Heart left ventricle (tissue), 16 donors: Measurements from ENCODE around the gene TFPI2. TPM values are rescaled to one million over a fixed set of nuclear protein-coding genes. Genes with fewer than 3 reads are reported as not detected.
A peak's percentile ranks its signal among the peaks of the same experiment; 100 is the strongest.

Experiments used
- ATAC-seq, 4 donors: fragments of 200-7000 bp; cut with Tn5 transposase; one replicate each; pipeline ENCODE4 v1.9.1; 2020 to 2022; ENCODE audit warnings: moderate library complexity in 4 of 4, mild to moderate bottlenecking in 3 of 4, moderate number of reproducible peaks in 1 of 4
- DNase-seq, 5 donors: peaks; one replicate each; pipeline ENCODE4 v3.0.0-alpha.2; 2020
- H3K27ac ChIP-seq, 12 donors: fragments of 200-600 bp; sonication (generic) in 4 of 12; one replicate each; pipeline versions ENCODE4 v1.5.0 to v1.8.0; 2016 to 2022; ENCODE audit warnings: mild to moderate bottlenecking in 2 of 12
- H3K27me3 ChIP-seq, 9 donors: fragments of 200-600 bp; sonication (generic) in 2 of 9; one replicate each; pipeline versions ENCODE4 v1.5.1 to v1.8.0; 2016 to 2022; ENCODE audit warnings: mild to moderate bottlenecking in 3 of 9
- H3K36me3 ChIP-seq, 9 donors: fragments of 200-600 bp; sonication (generic) in 2 of 9; one replicate each; pipeline versions ENCODE4 v1.5.0 to v1.8.0; 2018 to 2022; ENCODE audit warnings: mild to moderate bottlenecking in 2 of 9
- H3K4me1 ChIP-seq, 12 donors: fragments of 200-600 bp; sonication (generic) in 4 of 12; one replicate each; pipeline versions ENCODE4 v1.5.0 to v1.8.0; 2016 to 2022; ENCODE audit warnings: mild to moderate bottlenecking in 3 of 12
- H3K4me3 ChIP-seq, 12 donors: fragments of 200-600 bp; sonication (generic) in 4 of 12; one replicate each; pipeline versions ENCODE4 v1.5.0 to v1.8.0; 2017 to 2022; ENCODE audit warnings: mild to moderate bottlenecking in 9 of 12, moderate library complexity in 4 of 12
- H3K9me3 ChIP-seq, 12 donors: fragments of 200-600 bp; sonication (generic) in 4 of 12; one replicate each; pipeline versions ENCODE4 v1.5.0 to v1.8.0; 2016 to 2022; ENCODE audit warnings: mild to moderate bottlenecking in 1 of 12
- CTCF ChIP-seq, 12 donors: fragments of 200-600 bp; sonication (generic) in 4 of 12; IDR thresholded peaks; one replicate each; pipeline versions ENCODE4 v1.5.0 to v1.8.0; 2018 to 2022; ENCODE audit warnings: antibody characterized with exemption in 12 of 12, mild to moderate bottlenecking in 5 of 12
- POLR2A ChIP-seq, 2 donors: fragments of 450-650 bp; IDR thresholded peaks; one replicate each; pipeline ENCODE4 v1.6.1; 2017; ENCODE audit warnings: antibody characterized with exemption in 2 of 2, mild to moderate bottlenecking in 2 of 2, moderate library complexity in 2 of 2
- WGBS, 4 donors: extraction: QIAGEN DNeasy Blood & Tissue Kit in 2 of 4; methylation state at CpG; one replicate each; pipeline versions ENCODE4 v1.1.5 to v1.1.7; 2013 to 2018; 5-methylcytosine and 5-hydroxymethylcytosine counted together
- intact Hi-C, 10 donors: fragments of 100-400 bp; cut with DNase I; formaldehyde crosslinking; loops; one replicate each; pipeline versions ENCODE4 v1.11.1 to v1.14.2; 2022
- polyA plus RNA-seq, 2 donors: library from polyadenylated mRNA; stranded (reverse); fragments of 200-250 nt; gene quantifications; one replicate each; pipeline ENCODE4 v1.2.3, GENCODE V29; 2013
- total RNA-seq, 9 donors: library from RNA; depleted of rRNA in 2 of 9; stranded (reverse); fragments of >200 nt in 2 of 9; fragmentation: NEBNext Ultra II Directional in 3 of 9; extraction: Animal tissue kit (Norgen Biotek cat#: 25700) in 3 of 9; gene quantifications; one replicate each; pipeline versions ENCODE4 v1.1.0 to v1.2.4, GENCODE V29; 2016 to 2023
- donor health status: ischemic (EF 13 %, LVEDD 7.1; RV severe dilation, severe dysfunction).
- donor health status: healthy with polysubstance abuse.
- donor health status: DM: no; HTN: yes; CAD: no.
- donor health status: DM: no; HTN: no; CAD: no.
- donor health status: ischemic (EF 25% LVEDD 6.9; RV normal size, moderate dysfunction).
- donor health status: ischemic (EF 25% LVEDD 5.7; RV mildly dilated, moderate dysfunction).
- donor health status: healthy.
- donor health status: DM: yes; HTN: yes; CAD: no.
- donor health status: ischemic (EF 35%, LVEDD 5.7; RV mildly dilated, moderate dysfunction).
- donor health status: nonischemic (EF 11% LVEDD 7.7; RV severe dilation, severe dysfunction).
- donor health status: DM: yes; HTN: yes; CAD: no.
- donor health status: PGD.
- donor health status: ischemic (EF 29% LVEDD 5.4; RV normal size, mild dysfunction).
- donor health status: nonischemic (EF 23%, LVEDD 6.1; RV moderate dilation, normal function).

Gene TFPI2
- total and polyA plus RNA-seq, 11 donors = 0.92 to 26.8 (median 1.9) TPM

DNA sequence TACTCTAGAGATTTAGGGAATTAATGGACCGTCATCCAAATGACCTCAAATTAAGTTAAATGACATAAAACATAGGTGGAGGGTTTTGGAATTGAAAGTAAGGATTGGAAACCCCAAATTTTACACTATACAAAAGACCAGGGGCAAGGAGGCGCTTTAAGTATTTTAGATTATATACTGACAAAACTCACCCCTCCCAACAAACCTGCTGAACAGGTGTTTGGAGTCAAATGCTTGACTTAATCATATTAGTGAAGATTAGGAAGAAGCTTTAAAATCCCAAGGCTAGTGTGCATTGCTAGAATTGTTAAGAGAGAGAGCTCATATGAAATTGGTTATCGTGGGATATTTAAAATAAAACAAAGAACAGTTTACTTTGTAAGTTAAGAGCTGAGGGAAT, 15.7 kb upstream of the TFPI2 start, which contains the start of gene GNGT1:
Gene GNGT1, plus strand, starts transcription at position 301 of the 400 bp plus-strand sequence. CDS start 180 bp downstream, outside the sequence.
- 88 to 96% (median 92%) methylated on average over 3 of the region's 3 CpGs for WGBS, 4 donors
- H3K27me3 ChIP-seq = no peaks in the 10 kb centered on the region
- H3K27ac ChIP-seq = no peak within 1 kb of the TSS
- intact Hi-C loops = loop anchor here in 2 of 10 donors (10.0 kb wide), 3 partner anchors 99 to 319 kb away; partner anchors contain the start of gene BET1 (in 1 of the 2)
- no peak for ATAC-seq
- TF ChIP-seq CTCF (IDR thresholded peaks at IDR 0.05) (no peak), POLR2A (IDR thresholded peaks at IDR 0.05) (no peak)
- DNase-seq = no peak
- no peak within 1 kb of the TSS for H3K4me3 ChIP-seq
- H3K36me3 ChIP-seq = no peaks in the 10 kb centered on the region
- H3K9me3 ChIP-seq = no peaks in the 10 kb centered on the region
- peaks cover 0 to 16% (median 10%) of the 10 kb centered on the region in 12 donors for H3K4me1 ChIP-seq

- ATAC-seq = peak; percentile 42 to 60 (median 51)
- peak in 1 of 5 donors; percentile 28 for DNase-seq
- intact Hi-C loops = loop anchor here (2.0 to 10.0 kb wide), 8 partner anchors 99 to 322 kb away; partner anchors contain the start of gene BET1 (in 4 of the 10)
These were observed 12.3 kb upstream of the TFPI2 start for GRCh38 chr7:93902777-93903423.

GRCh38 chr7:93897680-93898079, 7.1 kb upstream of the TFPI2 start:
- H3K9me3 ChIP-seq = no peaks in the 10 kb centered on the region
- no peaks in the 10 kb centered on the region for H3K27me3 ChIP-seq
- no peak for ATAC-seq
- TF ChIP-seq CTCF (IDR thresholded peaks at IDR 0.05) = no peak
- TF ChIP-seq POLR2A (IDR thresholded peaks at IDR 0.05) = no peak
- H3K36me3 ChIP-seq = no peaks in the 10 kb centered on the region
- no peak for DNase-seq
- intact Hi-C loops = loop anchor here in 2 of 10 donors (5.0 to 10.0 kb wide), 2 partner anchors 287 to 325 kb away; no protein-coding TSS in a partner anchor
- H3K4me3 ChIP-seq = no peak overlapping the region
- no peak overlapping the region for H3K27ac ChIP-seq
- H3K4me1 ChIP-seq = peaks cover 0 to 14% (median 8%) of the 10 kb centered on the region in 12 donors
- WGBS, 4 donors = 60 to 68% (median 66%) methylated on average over 2 of the region's 2 CpGs

More at GRCh38 chr7:93902777-93903423, 12.3 kb upstream of the TFPI2 start:
- no peak overlapping the region for H3K27ac ChIP-seq
- H3K4me1 ChIP-seq = peaks cover 0 to 5% (median 0%) of the 10 kb centered on the region in 12 donors
- peak; percentile 62 to 90 (median 79) for TF ChIP-seq CTCF (IDR thresholded peaks at IDR 0.05)
- TF ChIP-seq POLR2A (IDR thresholded peaks at IDR 0.05) = no peak
- H3K4me3 ChIP-seq = no peak overlapping the region
- no peaks in the 10 kb centered on the region for H3K36me3 ChIP-seq
- H3K27me3 ChIP-seq = no peaks in the 10 kb centered on the region
- H3K9me3 ChIP-seq = no peaks in the 10 kb centered on the region
- 90 to 98% (median 94%) methylated on average over 1 of the region's 1 CpG for WGBS, 4 donors

DNA sequence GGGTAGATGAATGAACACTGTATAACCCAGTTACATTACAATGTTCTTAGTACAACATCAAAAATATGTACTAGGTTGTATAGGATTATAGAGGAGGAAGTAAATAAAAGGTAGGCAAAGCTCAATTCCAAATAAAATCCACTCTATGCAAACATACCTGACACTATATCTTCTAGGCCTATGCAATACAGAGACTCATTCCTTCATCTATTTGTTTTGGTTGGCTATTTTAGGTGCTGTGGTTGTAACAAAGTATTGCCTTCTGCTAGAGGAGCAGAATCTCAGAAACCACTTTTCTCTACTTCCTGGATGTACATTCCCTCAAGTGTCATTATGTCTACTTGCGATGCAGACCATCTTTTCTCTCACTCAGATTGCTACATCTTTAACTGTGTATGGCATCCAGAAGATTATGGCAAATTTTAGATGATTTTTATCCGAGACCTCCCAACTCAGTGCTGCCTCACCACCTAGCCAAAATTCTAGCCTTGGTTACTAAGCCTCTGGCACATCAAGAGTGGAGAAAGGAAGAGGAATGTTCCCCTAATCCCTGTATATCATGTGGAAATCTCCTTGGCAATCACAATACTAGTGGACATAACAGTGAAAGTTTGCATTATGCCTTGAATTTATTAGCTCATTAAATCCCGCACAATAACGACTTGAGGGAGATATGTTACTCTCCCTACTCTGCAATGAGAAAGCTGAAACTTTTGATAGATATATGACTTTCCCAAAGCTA, 5.5 kb upstream of the TFPI2 start:
- no peak for ATAC-seq
- no peak for DNase-seq
- 83 to 94% (median 91%) methylated on average over 4 of the region's 4 CpGs for WGBS, 4 donors
- Histone ChIP-seq H3K27me3 (peaks cover 0 to 7% (median 0%) of the 10 kb centered on the region in 9 donors), H3K9me3 (no peaks in the 10 kb centered on the region), H3K27ac (no peak overlapping the region), H3K36me3 (no peaks in the 10 kb centered on the region), H3K4me3 (no peak overlapping the region), H3K4me1 (peaks cover 0 to 14% (median 8%) of the 10 kb centered on the region in 12 donors)
- intact Hi-C loops = loop anchor here in 2 of 10 donors (5.0 to 10.0 kb wide), 2 partner anchors 289 to 326 kb away; no protein-coding TSS in a partner anchor
- TF ChIP-seq POLR2A (IDR thresholded peaks at IDR 0.05) = no peak
- no peak for TF ChIP-seq CTCF (IDR thresholded peaks at IDR 0.05)
